Trophoblast cell (in vitro differentiated cells and primary cell): ENCODE data around the gene NDFIP1.

ENCODE experiments used
- DNase-seq, 2 donors: peaks; one replicate each; pipeline ENCODE4 v3.0.0-alpha.2; 2016
- H2AFZ ChIP-seq: 2 replicates; pipeline ENCODE4 v1.6.1; 2013; ENCODE audit warnings: low read length, moderate library complexity, mild to moderate bottlenecking; ENCODE audit not compliant: insufficient read depth, poor library complexity
- H2AK5ac ChIP-seq: 2 replicates; pipeline ENCODE4 v1.6.1; 2013; ENCODE audit warnings: mild to moderate bottlenecking, low read length
- H2BK120ac ChIP-seq: 2 replicates; pipeline ENCODE4 v1.6.1; 2013; ENCODE audit warnings: low read length, mild to moderate bottlenecking, moderate library complexity; ENCODE audit not compliant: insufficient read depth, poor library complexity
- H2BK12ac ChIP-seq: 2 replicates; pipeline ENCODE4 v1.6.1; 2013; ENCODE audit warnings: mild to moderate bottlenecking, low read length, moderate library complexity
- H2BK5ac ChIP-seq: 2 replicates; pipeline ENCODE4 v1.6.1; 2013; ENCODE audit warnings: low read length, low read depth, moderate library complexity, mild to moderate bottlenecking; ENCODE audit not compliant: poor library complexity
- H3K14ac ChIP-seq: 2 replicates; pipeline ENCODE4 v1.6.1; 2013; ENCODE audit warnings: mild to moderate bottlenecking, low read length
- H3K18ac ChIP-seq: 2 replicates; pipeline ENCODE4 v1.6.1; 2013; ENCODE audit warnings: mild to moderate bottlenecking, low read length
- H3K23ac ChIP-seq: 2 replicates; pipeline ENCODE4 v1.6.1; 2013; ENCODE audit warnings: low read length
- H3K27ac ChIP-seq: 2 replicates; pipeline ENCODE4 v1.5.1; 2013; ENCODE audit warnings: low read depth, mild to moderate bottlenecking, inconsistent platforms, low read length, moderate library complexity
- H3K27me3 ChIP-seq: 2 replicates; pipeline ENCODE4 v1.6.1; 2013; ENCODE audit warnings: inconsistent platforms, mild to moderate bottlenecking, low read length, moderate library complexity; ENCODE audit not compliant: insufficient read depth
- H3K36me3 ChIP-seq, 2 experiments: 1 replicate in 1 of 2; 2 replicates in 1 of 2; pipeline ENCODE4 v1.6.1; 2013; ENCODE audit warnings: low read length in 2 of 2, mild to moderate bottlenecking in 2 of 2, moderate library complexity in 1 of 2; ENCODE audit not compliant: insufficient read depth in 2 of 2, control insufficient read depth in 1 of 2
- H3K4ac ChIP-seq: 2 replicates; pipeline ENCODE4 v1.6.1; 2013; ENCODE audit warnings: low read depth, mild to moderate bottlenecking, low read length, moderate library complexity
- H3K4me1 ChIP-seq, 2 experiments: 1 replicate in 1 of 2; 2 replicates in 1 of 2; pipeline ENCODE4 v1.6.1; 2013; ENCODE audit warnings: low read length in 2 of 2, mild to moderate bottlenecking in 2 of 2, moderate library complexity in 1 of 2; ENCODE audit not compliant: insufficient read depth in 2 of 2, control insufficient read depth in 1 of 2
- H3K4me2 ChIP-seq: 2 replicates; pipeline ENCODE4 v1.6.1; 2013; ENCODE audit warnings: inconsistent platforms, mild to moderate bottlenecking, low read length, moderate library complexity
- H3K4me3 ChIP-seq: 2 replicates; pipeline ENCODE4 v1.5.1; 2013; ENCODE audit warnings: mild to moderate bottlenecking, low read depth, low read length, inconsistent platforms
- H3K79me1 ChIP-seq: one replicate; pipeline ENCODE4 v1.6.1; 2013; ENCODE audit warnings: low read length
- H3K79me2 ChIP-seq: 2 replicates; pipeline ENCODE4 v1.6.1; 2013; ENCODE audit warnings: low read length, mild to moderate bottlenecking; ENCODE audit not compliant: control insufficient read depth, insufficient read depth, poor library complexity
- H3K9ac ChIP-seq: 2 replicates; pipeline ENCODE4 v1.6.1; 2013; ENCODE audit warnings: mild to moderate bottlenecking, low read length
- H3K9me3 ChIP-seq: 2 replicates; pipeline ENCODE4 v1.6.1; 2013; ENCODE audit warnings: low read depth, mild to moderate bottlenecking, control low read depth, inconsistent platforms, low read length; ENCODE audit not compliant: insufficient read depth
- H4K12ac ChIP-seq: 2 replicates; pipeline ENCODE4 v1.6.1; 2013; ENCODE audit warnings: low read depth, mild to moderate bottlenecking, low read length, moderate library complexity
- H4K8ac ChIP-seq: 2 replicates; pipeline ENCODE4 v1.6.1; 2013; ENCODE audit warnings: low read depth, mild to moderate bottlenecking, low read length, moderate library complexity
- H4K91ac ChIP-seq: one replicate; pipeline ENCODE4 v1.6.1; 2013; ENCODE audit warnings: low read depth, mild to moderate bottlenecking, low read length, moderate library complexity
- WGBS: extraction: QIAGEN DNeasy Blood & Tissue Kit; methylation state at CpG from one replicate; pipeline ENCODE4 v1.1.7; 2013; ENCODE audit warnings: missing lambda C conversion rate; ENCODE audit not compliant: insufficient read length, insufficient coverage; ENCODE audit errors: extremely low coverage; 5-methylcytosine and 5-hydroxymethylcytosine counted together

The NDFIP1 gene

GRCh38 chr5:142102980-142103740 lies 5.4 kb upstream of the NDFIP1 start:
- H3K79me1 ChIP-seq, result no peaks in the 10 kb centered on the region
- H4K12ac ChIP-seq, result no peak overlapping the region
- DNase-seq, result no peak
- no peak overlapping the region for H4K91ac ChIP-seq
- no peak overlapping the region for H3K18ac ChIP-seq
- H3K23ac ChIP-seq, result no peak overlapping the region
- H2AFZ ChIP-seq, result no peak overlapping the region
- no peak overlapping the region for H2BK5ac ChIP-seq
- no peaks in the 10 kb centered on the region for H3K27me3 ChIP-seq
- no peaks in the 10 kb centered on the region for H3K4me1 ChIP-seq
- H2BK120ac ChIP-seq, result no peak overlapping the region
- no peak overlapping the region for H3K14ac ChIP-seq
- H3K9me3 ChIP-seq, result no peaks in the 10 kb centered on the region
- no CpG with 5 or more reads among the region's 7 CpGs for WGBS
- H2BK12ac ChIP-seq, result no peak overlapping the region
- no peak overlapping the region for H3K4ac ChIP-seq
- H3K4me3 ChIP-seq, result no peak overlapping the region
- H3K36me3 ChIP-seq, result no peaks in the 10 kb centered on the region
- H3K79me2 ChIP-seq, result no peaks in the 10 kb centered on the region
- H3K4me2 ChIP-seq, result no peak overlapping the region
- no peak overlapping the region for H3K9ac ChIP-seq
- H4K8ac ChIP-seq, result no peak overlapping the region
- H2AK5ac ChIP-seq, result no peak overlapping the region
- no peak overlapping the region for H3K27ac ChIP-seq

- Histone ChIP-seq H2BK120ac (no peak overlapping the region), H4K12ac (no peak overlapping the region), H2AK5ac (no peak overlapping the region), H2BK12ac (no peak overlapping the region), H3K9ac (no peak overlapping the region), H3K36me3 (no peaks in the 10 kb centered on the region), H3K27me3 (no peaks in the 10 kb centered on the region), H3K14ac (no peak overlapping the region), H3K4me3 (no peak overlapping the region), H3K4ac (no peak overlapping the region), H2BK5ac (no peak overlapping the region), H3K4me2 (no peak overlapping the region), H3K23ac (no peak overlapping the region), H3K18ac (no peak overlapping the region), H3K9me3 (no peaks in the 10 kb centered on the region), H3K27ac (no peak overlapping the region), H4K91ac (no peak overlapping the region), H3K4me1 (no peaks in the 10 kb centered on the region), H4K8ac (no peak overlapping the region), H2AFZ (no peak overlapping the region), H3K79me2 (peaks cover 5% of the 10 kb centered on the region), H3K79me1 (peaks cover 5% of the 10 kb centered on the region)
- DNase-seq, result no peak
- no CpG with 5 or more reads among the region's 4 CpGs for WGBS
Measured at GRCh38 chr5:142104491-142104890, 4.1 kb upstream of the NDFIP1 start.

- H3K79me1 ChIP-seq, result peaks cover 5% of the 10 kb centered on the region
- H3K4me2 ChIP-seq, result no peak overlapping the region
- H3K79me2 ChIP-seq, result peaks cover 5% of the 10 kb centered on the region
- no peaks in the 10 kb centered on the region for H3K27me3 ChIP-seq
- no peak overlapping the region for H2BK12ac ChIP-seq
- H3K9me3 ChIP-seq, result no peaks in the 10 kb centered on the region
- no peak overlapping the region for H2AK5ac ChIP-seq
- H3K4me1 ChIP-seq, result peaks cover 0 to 2% of the 10 kb centered on the region in 2 experiments
- WGBS, result no CpG with 5 or more reads among the region's 3 CpGs
- H3K4me3 ChIP-seq, result no peak overlapping the region
- H4K8ac ChIP-seq, result no peak overlapping the region
- DNase-seq, result no peak
- H3K4ac ChIP-seq, result no peak overlapping the region
- H3K9ac ChIP-seq, result no peak overlapping the region
- no peaks in the 10 kb centered on the region for H3K36me3 ChIP-seq
- no peak overlapping the region for H4K91ac ChIP-seq
- no peak overlapping the region for H2AFZ ChIP-seq
- no peak overlapping the region for H2BK5ac ChIP-seq
- H3K14ac ChIP-seq, result no peak overlapping the region
- no peak overlapping the region for H3K18ac ChIP-seq
- no peak overlapping the region for H3K23ac ChIP-seq
- no peak overlapping the region for H4K12ac ChIP-seq
- H3K27ac ChIP-seq, result no peak overlapping the region
- no peak overlapping the region for H2BK120ac ChIP-seq
Measured at GRCh38 chr5:142106061-142106460, 2.5 kb upstream of the NDFIP1 start.

GRCh38 chr5:142107036-142107735 lies 1.4 kb upstream of the NDFIP1 start:
- Histone ChIP-seq H3K4me3 (no peak overlapping the region), H4K12ac (no peak overlapping the region), H3K4ac (no peak overlapping the region), H4K91ac (no peak overlapping the region), H3K27me3 (no peaks in the 10 kb centered on the region), H4K8ac (no peak overlapping the region), H2BK120ac (no peak overlapping the region), H3K9ac (no peak overlapping the region), H3K4me2 (no peak overlapping the region), H3K23ac (no peak overlapping the region), H2BK5ac (no peak overlapping the region), H2BK12ac (no peak overlapping the region), H3K79me1 (peaks cover 5% of the 10 kb centered on the region), H3K14ac (no peak overlapping the region), H3K27ac (no peak overlapping the region), H3K4me1 (peaks cover 0 to 2% of the 10 kb centered on the region in 2 experiments), H2AFZ (no peak overlapping the region), H3K9me3 (no peaks in the 10 kb centered on the region), H3K18ac (no peak overlapping the region), H2AK5ac (no peak overlapping the region), H3K79me2 (peaks cover 5% of the 10 kb centered on the region), H3K36me3 (no peaks in the 10 kb centered on the region)
- DNase-seq, result no peak
- WGBS, result no CpG with 5 or more reads among the region's 2 CpGs
